ENCODE data around the gene NHSL1.

NHSL1 gene

GRCh38 chr6:138523347-138524210, 24.3 kb upstream of the NHSL1 start:
- DNase-seq: peak; percentile 35

DNA sequence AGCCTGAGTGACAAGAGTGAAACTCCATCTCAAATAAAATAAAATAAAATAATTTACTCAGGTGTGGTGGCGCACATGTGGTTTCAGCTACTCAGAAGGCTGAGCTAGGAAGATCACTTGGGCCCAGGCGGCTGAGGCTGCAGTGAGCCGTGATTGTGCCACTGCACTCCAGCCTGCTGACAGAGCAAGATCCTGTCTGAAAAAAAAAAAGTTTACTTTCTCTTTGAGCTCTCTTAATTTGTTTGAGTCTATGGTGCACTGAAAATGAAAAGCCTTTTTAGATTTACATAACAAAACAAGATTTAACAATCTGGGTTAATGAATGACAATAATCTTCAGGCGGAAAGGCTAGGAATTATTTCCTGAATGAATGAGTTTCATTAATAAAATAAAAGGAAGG, 23.3 kb upstream of the NHSL1 start:
- no peak for DNase-seq

DNA sequence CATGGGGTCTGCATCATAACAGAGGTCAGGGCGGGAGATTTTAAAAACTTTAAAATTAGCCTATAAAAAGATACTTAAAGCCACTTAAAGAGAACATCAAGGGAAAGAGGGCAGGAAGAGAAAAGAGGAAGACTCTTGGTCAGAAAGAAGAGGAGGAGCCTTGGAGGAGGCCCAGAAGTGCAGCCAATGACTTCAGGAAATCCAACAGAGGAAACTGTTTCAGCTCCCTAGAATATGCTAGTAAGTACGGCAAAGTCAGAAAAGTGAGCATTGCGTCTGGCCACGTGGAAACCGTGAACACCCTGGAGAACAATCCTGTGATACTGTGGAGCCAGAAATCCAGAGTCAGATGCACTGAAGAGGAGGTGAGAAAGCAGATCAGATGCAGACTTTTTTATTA, 22.5 kb upstream of the NHSL1 start:
- DNase-seq: no peak

GRCh38 chr6:138520463-138520862, 21.2 kb upstream of the NHSL1 start:
- DNase-seq: no peak

- DNase-seq: no peak
These were observed 18.8 kb upstream of the NHSL1 start for GRCh38 chr6:138518054-138518453.

DNA sequence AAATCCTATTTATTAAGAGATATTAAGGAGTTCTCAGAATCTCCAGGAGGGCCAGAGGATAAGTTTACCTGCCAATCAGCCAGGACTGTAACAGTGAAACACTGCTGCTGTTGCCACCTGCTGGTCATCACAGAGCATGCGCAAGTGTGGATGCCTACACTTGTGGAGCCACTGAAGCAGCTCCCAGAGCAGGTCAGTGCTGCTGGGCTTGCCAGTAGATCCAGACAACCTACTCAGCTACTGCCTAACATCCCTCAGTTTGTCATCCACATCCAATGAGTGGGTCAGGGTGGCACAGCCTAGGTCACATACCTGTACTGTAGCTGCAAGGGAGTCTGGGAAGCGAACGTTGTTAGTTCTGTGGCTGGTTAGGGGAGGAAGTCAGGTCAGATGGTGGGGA, 18.3 kb upstream of the NHSL1 start:
- DNase-seq: peak; percentile 34

- no peak for DNase-seq
These were observed 16.5 kb upstream of the NHSL1 start for GRCh38 chr6:138515657-138516248.

DNA sequence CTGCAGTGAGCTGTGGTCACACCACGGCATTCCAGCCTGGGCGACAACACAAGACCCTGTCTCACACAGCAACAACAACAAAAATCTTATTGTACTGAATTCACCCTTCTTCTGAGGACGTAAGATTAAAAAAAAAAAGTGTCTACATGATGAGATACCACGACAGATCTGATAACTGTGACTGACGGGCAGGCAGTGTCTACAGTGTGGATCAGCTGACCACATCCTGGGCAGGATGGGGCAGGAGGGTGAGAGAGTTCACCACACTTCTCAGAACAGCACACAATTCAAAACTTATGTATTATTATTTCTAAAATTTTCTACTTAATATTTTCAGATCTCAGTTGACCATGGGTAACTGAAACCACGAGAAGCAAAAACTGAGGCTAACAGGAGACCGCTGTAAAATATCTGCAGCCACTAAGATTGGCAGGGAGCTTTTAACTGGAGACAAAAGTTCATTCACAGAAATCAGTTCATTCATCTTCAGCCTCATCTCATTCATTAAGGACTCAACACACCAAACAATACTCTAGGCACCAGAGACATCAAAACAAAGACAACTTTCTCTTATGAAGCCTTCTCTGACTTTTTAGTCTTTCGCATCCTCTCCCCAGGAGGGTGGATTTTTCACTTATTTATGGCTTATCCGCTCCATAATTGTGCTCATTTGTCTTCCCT, 15.7 kb upstream of the NHSL1 start:
- DNase-seq: no peak

DNA sequence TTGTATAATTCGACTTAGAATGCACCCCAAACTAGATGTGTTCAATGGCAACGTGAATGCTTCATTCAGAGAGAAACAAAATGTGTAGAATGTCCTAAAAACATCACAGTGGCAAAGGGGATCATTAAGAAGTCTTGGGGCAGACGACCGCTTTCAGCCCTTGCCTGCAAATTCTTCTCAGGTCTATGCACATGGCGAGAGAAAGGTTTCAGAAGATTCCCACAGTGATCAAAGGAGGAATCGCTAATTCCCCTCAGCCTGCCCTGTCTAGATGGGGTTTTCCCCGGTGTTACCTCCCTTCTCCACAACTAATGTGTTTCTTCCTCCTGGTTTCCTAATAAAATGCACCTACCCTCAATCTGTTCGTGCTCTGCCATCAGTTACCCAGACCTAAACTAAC, 13.3 kb upstream of the NHSL1 start:
- DNase-seq: no peak

DNA sequence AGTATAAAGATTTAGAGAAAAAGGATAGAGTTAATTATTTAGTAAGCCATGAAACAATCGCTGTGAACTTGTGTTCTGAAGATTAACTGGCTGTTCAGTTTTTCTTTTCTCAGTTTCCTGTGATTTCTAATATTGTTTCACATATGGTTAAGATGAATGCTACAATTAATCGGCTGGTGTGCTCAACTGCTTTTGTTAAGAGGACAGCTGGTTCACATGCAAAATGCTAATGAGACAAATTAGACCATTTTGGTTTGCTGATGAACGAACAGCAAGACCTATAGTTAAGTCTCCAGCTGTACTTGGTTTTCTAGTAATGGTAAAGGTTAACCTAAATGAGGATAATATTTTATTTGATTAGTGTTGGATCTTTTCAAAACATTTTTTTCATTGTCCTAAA, 10.8 kb upstream of the NHSL1 start:
- DNase-seq: no peak

DNA sequence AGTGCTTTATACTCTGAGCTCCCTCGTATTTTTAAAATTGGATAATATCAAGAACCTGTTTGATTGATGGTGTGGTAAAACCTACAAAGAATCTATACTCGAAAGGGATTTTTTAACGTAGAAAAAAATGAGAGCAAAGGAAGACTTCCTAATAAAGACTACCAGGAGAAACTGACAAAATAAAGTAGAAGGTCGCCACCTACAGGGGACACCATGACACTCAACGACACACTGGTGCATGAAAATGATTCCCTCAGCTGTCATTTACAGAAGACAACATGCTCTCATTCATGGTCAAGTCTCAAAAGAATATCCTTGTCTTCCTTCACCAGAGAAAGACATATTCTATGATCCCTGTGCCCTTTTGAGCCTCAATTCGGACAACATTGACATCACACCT, 10.1 kb upstream of the NHSL1 start:
- peak; percentile 39 for DNase-seq

DNA sequence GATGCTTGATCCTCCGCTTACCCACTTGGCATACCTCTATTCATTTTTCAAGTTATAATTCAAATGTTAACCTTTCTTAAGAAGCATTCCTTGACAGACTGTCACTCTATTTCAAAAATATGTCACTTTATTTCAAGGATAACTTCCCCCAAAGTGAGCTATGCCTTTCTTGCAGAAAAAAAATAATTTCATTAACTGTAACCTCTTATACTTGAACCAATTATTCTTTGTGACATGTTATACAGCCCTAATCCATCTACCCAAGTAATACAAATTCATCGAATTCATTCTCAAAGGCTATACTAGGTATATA, 9.3 kb upstream of the NHSL1 start:
- no peak for DNase-seq

DNA sequence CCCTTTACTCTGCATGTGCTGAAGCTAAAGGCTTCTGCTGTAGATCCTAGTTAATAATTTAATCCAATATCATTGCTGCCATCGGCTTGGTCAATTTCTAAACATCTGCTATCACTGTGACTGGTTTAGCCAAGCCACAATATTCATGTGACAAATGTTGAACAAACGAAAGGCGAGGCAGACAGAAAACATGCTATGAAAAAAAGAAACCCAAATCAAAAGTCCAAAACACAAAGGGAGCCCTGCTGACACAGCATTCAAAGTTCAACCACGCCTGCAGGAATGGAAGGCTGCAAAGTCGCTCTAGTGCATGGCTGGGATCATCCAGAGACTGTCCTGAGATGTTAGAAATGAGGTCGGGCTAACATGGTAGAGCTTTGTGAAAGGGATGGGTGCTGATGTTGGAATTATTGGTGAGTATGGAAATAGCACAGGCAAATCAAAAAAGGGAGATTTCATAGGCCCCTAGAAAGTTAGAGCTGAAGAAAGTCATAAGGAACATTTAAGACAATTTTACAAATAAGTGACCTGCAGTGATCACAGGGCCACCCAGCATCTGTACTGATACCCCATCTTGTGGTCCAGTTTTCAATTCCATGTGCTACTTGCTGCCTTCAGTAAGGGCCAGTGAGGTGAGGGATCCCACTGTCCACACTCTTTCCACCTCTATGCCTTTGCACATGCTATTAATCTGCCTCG, 8.8 kb upstream of the NHSL1 start:
- no peak for DNase-seq

DNA sequence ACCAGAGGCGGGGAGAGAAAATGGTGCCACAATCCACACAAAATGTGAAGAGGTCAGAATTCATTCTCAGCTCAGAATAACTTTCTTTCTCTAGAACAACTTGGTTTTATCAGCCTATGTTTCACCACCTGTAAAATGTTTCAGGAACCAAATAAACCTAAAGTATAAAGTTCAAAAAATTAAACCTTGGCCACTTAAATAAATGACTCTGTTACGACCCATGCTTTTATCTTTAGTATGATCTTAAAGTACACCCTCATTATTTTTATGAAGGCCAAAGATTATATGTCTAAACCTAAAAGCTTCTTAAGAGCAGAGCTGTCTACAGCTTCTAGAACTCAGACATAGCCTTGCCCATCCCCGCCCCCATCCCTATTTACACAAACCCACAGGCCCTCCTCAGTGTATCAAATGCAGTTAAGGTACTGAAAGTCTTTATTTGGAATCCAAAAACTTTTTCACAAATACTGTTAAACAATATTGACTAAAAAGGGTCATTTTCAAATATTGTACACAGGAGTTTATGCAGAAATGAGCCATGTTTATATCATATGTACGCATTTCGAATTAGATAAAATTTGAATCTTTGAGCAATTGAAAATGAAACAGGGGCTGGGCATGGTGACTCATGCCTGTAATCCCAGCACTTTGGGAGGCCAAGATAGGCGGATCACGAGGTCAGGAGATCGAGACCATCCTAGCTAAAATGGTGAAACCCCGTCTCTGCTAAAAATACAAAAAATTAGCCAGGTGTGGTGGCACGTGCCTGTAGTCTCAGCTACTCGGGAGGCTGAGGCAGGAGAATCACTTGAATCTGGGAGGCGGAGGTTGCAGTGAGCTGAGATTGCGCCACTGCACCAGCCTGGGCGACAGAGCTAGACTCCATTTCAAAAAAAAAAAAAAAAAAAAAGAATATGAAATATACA, 5.7 kb upstream of the NHSL1 start:
- DNase-seq: no peak

- DNase-seq: no peak
These were observed 4.8 kb upstream of the NHSL1 start for GRCh38 chr6:138503881-138504680.

DNA sequence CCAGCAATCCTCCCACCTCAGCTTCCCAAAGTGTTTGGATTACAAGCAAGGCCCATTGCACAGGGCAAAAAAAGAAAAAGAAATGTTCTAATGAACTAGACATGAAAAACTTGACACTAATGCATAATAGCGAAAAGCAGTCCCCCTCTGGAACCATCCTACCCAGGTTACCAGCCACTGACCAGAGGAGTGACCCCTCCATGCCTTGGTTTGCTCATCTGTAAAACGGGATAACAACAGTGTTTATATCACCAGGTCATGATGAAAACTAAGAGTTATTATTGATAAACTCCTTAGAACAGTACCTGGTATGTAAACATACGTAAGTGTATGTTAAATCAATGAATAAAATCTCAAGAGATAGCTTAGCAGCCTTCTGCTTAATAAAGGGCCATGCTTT, 3.3 kb upstream of the NHSL1 start:
- DNase-seq: no peak

DNA sequence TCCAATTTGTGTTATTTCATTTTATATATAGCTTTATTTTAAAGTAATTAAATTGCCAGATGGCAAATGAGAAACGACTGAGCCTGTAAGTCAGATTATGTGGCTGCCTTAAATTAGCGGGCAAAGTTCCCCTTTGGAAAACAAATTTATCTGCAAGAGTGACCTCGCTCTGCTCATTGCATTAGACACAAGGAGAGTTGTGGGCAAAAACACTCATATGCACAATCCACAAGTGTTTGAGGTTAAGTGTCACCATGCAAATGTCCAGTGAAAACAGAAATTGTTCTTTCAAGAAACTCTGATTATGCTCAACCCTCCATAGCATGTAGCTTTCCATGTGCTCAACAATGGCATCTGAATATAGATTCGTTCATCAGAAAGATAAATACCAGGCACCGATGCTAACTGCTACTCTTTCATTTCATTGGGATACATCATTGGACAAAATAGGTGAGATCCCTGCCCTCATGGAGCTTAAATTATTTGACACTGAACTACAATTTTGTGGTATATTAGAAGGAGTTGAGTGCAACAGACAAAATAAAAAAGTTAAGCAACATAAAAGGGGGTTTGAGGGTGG, 1.7 kb upstream of the NHSL1 start:
- no peak for DNase-seq

DNA sequence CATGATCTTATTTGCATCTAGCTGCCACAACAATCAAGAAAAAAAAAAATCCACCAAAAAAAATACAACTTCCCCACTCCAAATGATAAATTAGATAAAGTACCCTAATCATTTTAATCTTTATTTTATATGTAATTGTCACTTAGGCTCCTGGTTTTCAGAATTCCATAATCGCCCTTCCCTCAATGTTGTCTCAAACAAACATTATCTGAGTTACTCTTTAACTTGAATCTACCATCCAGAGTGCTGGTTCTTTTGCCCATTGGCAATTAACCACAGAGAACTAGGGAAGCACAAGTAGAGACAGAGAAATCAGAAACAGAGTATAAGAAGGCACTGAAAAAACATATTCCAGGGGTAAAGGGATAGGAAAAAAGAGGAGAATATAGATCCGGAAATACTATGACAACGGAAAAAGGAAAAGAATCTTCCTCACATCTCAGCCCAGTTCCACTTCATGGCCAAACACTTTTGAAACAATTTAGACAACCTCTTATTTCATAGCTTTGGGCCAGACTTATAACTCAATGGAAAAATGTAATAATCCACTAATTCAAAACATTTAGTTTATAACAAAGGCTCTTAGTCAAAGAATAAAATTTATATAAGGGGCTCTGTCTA, 861 bp upstream of the NHSL1 start:
- no peak for DNase-seq

DNA sequence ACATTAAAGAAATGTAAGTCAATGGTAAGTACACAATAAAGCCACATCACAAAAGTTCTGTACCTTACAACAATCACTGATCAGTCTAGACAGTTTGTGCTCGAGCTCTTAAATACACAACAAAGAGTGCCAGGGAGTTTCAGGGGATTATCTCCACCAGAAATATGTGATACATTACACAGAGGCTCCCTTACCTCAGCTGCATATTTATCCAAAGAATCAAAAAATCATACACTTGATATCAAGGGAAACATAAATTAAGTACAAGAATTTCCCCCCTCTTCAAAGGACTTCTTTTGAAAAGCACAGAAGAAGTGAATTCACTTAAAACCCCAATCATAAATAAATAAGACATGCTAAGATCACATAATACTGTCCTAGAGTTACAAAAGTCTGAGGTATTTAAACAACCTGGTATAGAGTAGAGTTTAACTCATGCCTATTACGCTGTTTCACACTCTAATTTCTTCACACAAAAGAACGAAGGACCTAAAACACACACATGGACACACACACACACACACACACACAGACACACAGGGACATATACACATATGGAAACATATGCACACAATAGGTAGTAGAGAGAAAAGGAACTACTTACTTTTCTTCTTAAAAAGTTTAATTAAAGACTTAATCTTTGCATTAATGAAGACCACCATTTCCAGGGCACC, 528 bp downstream of the NHSL1 start:
- no peak for DNase-seq

DNA sequence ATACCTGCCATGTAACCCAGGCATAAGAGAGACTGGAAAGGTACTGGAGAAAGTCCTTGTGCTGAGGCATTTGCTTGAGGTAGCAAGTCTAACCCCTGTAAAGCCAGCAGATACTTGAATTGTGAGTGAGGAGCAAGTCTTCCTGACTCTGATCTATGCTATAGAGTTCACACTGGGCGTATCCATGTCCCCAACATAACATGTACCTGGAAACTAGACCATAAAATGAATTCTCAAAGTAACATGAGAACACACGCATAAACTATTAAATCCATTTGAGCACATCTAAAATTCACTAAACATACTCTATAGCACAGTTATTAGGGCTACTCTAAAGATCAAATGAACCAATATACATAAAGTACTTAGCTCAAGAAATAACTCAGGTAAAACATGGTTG, 2.0 kb downstream of the NHSL1 start:
- DNase-seq: no peak

Data from fibroblast of skin of right quadriceps (primary cell).